Measurements from ENCODE around the gene ZIC4. TPM values are rescaled to one million over a fixed set of nuclear protein-coding genes. Genes with fewer than 3 reads are reported as not detected.
A peak's percentile ranks its signal among the peaks of the same experiment; 100 is the strongest.

The ZIC4 gene
- total RNA-seq, 1 experiment from 2014 or later, result 1.1 TPM

DNA sequence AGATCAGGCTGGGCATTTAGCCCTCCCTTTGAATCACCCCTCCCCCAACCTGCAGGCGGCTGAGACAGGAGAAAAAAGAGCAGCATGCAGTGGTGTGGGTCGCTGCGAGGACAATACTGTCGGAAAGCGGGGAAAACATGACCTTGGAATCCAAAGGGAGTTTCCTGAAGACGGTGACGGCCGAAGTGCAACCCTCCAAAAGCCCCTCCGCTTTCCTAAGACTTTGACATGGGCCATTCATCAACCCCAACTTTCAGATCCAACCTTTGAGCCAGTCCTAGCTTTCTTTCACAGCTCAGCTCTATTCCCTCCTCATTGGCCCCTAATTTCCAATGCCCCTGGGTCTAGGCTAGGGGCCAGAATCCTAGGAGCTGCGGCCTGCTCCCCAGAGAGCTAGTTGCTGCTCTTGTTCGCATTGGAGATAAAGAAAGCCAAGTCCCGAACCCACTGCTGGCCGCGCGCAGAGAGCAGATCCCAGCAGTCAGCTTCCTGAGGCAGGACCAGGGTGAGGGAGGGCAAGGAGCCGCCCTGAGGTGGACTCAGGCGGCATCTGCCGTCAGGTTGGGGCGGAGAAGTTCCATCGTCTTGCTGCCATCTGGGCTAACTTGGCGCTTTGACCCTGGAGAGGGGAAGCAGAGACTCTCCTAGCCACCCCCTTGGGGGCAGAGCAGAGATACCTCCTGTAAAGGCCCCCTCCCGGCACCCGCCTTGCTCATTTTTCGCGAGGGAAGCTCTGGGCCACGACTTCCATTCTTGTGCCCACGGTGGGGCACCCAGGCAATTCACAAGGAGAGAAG is 914 bp downstream of the ZIC4 start:
- DNase-seq (ENCODE audit: low read depth), result no peak

DNA sequence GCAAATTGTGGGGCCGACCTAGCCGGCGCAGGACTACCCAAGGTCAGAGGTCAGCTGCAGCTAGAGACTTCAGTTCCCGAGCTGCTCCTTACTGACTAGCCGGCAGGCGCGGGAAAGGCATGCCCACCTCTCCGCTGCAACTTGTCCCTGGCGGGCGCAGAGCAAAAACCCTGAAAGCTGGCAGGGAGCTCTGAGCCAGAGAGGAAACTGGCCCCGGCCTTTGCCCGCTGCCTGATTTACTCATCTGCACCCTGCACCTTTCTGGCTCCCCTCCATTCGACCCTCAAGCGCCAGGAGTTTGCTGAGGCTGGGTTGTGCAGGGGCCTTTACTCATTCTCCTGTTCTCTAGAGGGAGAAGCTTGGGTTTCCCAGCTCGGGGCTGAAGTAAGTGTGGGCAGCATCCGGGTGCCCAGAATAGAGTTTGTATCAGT is 1.5 kb downstream of the ZIC4 start:
- DNase-seq (ENCODE audit: low read depth), result no peak

- DNase-seq (ENCODE audit: low read depth), result no peak
These were observed 2.1 kb downstream of the ZIC4 start for GRCh38 chr3:147404000-147404799.

- DNase-seq (ENCODE audit: low read depth), result no peak
These were observed 2.8 kb downstream of the ZIC4 start for GRCh38 chr3:147403511-147403910.

- DNase-seq (ENCODE audit: low read depth), result no peak
These were observed 4.2 kb downstream of the ZIC4 start for GRCh38 chr3:147402159-147402558.

DNA sequence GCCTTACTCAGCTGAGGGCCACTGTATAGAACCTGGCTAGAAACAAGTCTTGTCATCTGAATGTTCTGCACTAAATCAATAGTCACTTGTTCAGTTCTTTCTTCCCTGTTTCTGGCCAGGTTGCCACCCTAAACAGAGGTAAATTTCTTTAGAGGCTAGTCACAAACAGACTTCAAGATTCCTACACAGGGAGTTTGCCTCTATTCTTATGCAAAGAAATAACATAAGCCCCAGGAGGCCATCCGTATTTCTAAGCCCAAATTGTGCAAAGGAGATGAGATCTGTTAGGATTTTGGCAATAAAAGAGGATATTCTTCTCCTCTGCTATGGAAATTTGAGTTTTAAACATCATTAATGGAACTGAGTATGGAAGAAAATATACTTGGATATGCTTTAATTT is 4.9 kb downstream of the ZIC4 start:
- DNase-seq (ENCODE audit: low read depth), result no peak

DNA sequence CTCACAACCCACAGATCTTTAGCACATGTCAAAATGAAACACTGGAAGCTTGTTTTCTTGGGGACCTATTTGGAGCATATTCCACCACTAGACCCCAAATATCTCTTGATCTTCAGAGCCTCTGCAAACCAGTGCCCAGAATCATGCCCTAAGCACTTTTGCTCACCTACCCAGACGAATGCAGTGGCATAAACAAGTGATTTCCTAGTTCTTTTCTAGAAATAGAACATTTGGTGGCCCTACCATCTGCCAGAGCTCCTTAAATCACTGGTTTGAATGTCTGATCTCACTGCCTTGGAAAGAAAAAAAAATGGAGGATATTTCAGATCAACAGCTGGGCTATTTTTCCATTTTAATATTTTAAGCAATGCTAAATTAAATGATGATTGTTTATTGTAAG is 5.3 kb downstream of the ZIC4 start:
- no peak for DNase-seq (ENCODE audit: low read depth)

DNA sequence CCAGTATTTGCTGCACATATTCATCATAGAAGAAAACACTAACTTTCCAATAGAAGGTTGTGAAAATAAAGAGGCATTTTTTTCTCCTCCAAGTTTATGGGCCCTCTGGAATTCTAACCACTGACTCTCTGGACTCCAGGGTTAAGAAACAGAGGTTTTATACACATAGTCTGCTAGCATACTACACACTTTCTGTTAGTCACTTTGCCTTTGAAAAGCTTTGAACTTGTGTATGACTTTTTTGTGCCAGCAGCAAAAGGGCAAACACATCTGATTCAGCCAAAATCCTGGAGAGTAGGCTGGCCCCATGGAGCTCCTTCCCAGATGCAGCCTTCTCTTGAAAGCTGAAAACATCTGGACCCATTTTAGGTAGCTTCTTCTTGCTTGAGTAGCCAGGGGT is 6.2 kb downstream of the ZIC4 start:
- DNase-seq (ENCODE audit: low read depth), result no peak

GRCh38 chr3:147398813-147399534 is 7.4 kb downstream of the ZIC4 start:
- DNase-seq (ENCODE audit: low read depth), result no peak

DNA sequence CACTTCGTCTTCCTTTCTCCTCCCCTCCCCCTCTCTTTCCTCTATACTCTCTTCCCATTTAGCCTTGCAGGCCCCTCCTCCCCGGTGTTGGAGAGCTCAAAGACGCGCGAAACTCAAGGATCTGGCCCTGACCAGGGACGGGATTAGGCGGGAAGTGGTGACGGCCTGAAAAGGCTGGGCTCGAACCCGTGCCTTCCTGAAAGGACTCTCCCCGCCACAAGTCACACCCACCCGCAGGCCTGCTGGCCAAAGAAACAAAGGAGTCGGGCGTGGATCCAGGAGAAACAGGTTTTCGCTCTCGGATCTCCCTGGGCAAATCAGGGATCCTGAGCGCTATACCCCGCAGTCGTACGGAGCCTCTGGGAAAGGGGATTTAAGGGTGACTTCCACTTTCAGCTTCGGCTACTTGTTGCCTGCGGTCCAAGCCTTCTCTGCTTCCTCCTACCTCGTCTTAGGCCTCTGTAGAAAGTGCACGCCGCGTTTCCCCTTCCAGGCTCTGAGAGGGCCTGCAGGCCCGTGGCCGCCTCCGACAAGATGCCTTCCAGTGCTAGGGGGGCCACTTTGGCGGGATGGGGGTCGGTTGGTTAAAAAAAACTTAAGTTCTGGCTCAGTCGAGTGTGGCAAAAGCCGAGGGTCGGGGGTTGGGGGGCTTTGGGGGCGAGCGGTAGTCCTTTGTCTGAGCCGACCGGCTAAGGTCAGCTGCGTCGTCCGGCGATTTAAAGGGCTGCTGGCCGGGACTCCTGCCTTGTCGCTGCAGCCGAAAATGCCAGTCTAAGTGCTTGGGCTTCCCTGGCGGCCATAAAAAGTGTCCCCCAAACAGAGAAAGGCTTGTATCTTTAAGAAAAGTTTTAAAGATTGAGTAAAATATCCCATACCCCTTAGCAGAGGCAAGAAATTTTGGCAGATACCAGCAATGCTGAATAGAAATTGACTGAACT is 8.2 kb downstream of the ZIC4 start:
- no peak for DNase-seq (ENCODE audit: low read depth)

DNA sequence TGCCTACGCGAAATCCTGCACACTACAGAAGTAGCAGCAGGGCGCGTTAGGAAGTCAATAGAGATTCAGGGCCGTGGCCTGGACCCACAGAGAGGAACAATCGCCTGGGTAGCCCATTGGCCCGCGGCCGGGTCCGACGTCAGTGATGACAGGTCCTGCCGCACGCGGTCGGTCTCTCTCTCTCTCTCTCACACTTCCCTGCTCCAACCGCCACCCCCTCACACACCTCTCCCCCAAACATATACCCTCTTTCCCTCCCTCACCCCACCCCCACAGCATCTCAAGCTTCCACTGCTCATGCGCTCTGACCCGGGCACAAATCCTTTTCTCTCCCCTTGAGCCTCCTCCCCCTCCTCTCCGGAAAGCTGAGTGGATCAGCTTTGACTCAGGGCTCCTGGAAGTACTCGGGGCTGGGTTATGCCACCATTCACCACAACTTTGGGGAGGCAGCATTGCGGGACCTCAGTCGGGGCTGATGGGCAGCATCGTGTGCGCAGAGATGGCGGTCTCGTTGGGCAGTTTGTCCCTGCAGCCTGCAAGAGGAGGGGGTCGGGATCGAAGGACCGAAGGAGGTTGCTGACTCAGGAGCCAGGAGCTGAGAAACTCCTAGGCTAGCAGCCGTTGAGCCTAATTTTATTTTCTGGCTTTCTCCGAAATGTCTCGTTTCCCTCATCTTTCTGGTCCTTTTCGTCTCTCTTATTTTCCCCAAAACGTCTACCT is 9.0 kb downstream of the ZIC4 start:
- DNase-seq (ENCODE audit: low read depth), result no peak

GRCh38 chr3:147396712-147397046 is 9.7 kb downstream of the ZIC4 start:
- no peak for DNase-seq (ENCODE audit: low read depth)

DNA sequence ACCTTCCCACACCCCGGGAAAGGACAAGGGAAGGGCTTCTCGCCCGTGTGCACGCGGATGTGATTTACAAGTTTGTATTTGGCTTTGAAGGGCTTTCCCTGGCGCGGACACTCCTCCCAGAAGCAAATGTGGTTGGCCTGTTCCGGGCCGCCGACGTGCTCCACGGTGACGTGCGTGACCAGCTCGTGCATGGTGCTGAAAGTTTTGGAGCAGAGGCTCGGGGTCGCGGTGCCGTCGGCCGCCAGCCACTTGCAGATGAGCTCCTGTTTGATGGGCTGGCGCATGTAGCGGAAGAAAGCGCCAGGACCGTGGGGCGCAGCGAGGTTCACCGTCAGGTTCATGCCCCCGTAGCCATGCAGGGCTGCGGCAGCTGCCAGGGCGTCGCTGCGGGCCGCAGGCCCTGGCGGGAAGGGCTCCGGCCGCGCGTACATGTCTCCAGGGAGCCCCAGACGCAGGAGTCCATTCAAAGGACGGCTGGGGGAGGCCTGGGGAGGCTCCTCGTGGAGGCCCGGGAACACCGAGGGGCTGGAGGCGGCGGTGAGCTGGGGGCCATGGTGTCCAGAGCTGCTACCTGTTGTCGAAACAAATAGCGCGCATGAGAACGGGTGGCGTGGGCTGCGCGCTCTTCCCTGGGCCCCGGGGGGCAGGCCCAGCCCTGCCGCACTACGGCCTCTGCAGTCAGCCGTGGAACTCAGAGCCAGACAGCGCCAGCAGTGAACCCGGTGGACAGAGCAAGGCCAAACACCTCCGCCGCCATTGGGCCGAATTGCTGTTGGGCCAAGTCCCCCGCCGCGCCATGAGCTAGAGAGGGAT is 10.2 kb downstream of the ZIC4 start:
- no peak for DNase-seq (ENCODE audit: low read depth)

DNA sequence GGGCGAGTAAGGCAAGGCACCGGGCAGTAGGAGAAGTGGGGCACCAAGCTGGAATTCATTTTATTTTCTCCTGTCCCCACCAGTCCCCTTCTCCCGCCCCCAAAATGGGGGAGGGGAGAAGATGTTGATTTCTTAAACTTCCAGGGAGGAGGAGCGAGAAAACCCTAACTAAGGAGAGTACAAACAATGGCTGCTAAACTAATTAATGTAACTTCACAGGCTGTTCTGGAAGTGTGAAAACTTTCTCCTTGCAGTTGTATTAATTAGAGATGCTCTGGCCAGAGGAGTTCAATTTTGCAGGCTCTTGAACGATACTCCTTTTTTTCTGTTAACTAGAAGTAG is 11.5 kb downstream of the ZIC4 start:
- DNase-seq (ENCODE audit: low read depth), result no peak

DNA sequence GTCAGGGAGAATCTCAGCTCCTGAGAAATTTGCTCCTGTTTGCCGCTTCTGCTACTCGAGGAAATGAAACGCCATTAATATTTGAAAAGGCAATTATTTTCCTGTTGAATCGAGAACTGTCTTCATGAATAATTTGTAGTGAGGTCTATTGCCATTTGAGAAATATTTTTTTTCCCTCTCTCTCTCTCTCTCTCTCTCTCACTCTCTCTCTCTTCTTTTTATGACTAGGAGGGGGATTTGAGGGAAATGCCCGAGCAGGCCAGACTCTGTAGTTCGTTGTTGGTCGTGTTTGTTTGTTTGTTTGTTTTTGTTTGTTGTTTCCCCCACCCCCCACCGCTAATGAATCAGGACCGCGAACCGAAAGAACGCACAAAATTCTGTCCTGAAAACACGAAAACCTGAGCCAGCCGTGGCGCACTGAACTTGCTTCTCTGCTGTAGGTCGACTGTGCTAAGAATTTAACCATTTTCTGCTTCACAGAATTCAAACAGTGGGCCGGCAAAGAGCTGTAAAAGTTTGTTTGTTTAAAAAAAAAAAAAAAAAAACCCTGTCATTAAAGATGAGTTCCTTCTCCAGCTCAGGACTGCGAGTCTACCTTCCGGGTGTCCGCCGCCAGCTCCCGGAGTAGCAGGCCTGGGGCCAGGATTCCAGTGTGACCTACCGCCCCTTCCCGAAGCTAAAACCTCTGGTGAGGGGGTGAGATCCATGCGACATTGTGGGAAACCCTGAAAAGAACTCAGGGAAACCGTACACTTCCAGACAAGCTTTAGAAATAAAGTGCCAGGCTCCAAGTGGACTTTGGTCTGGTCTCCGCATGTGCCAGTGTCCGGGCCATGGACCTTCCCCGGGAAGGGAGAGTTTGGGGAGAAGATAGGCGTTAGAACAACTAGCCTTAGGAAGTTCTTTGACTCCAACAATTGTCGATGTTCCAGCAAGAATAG is 12.1 kb downstream of the ZIC4 start:
- peak; percentile 54 for DNase-seq (ENCODE audit: low read depth)

DNA sequence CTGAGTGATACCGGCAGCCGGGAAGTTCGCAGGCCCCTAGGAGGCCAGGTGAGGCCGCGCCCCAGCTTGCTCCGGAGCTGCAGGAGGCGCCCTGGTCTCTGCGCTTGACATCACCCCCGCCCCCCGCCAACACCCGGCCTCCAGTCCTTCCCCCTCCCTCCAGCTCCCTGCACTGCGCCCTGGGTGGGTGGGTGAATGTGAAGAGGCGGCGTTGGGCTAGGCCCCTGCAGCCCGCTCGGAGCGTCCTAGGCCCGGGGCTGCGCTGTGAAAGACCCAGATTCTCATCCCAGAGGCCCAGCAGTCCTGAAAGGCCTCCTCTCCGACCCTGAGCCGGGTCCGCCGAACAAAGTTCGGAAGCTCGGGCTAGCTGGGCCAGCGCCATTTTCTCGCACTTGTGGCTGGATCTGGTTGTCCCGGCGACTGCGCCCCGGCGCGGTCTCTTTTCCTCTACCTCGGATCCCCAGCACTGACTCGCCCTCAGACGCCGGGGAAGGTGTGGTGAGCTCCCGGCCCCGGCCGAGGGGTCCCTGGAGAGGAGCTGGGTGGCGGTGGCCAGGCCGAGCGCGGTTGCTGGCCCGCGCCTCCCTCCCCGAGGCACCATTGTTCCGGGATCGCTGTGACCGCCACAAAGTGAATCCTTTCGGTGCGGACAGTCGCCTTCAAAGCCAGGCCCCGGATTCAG is 12.9 kb downstream of the ZIC4 start:
- DNase-seq (ENCODE audit: low read depth), result peak; percentile 80

- no peak for DNase-seq (ENCODE audit: low read depth)
These were observed 13.8 kb downstream of the ZIC4 start for GRCh38 chr3:147392625-147392946.

Measured in LHCN-M2 (cell line).